Stomach (tissue), 9 donors: ENCODE data around the gene LOXHD1. TPM values are rescaled to one million over a fixed set of nuclear protein-coding genes. Genes with fewer than 3 reads are reported as not detected.

ENCODE experiments used
- DNase-seq, 2 donors: peaks; one replicate each; pipeline versions ENCODE4 v3.0.0 to v3.0.0-alpha.2; 2013 to 2019
- H3K27ac ChIP-seq, 5 donors: fragments of 200-600 bp in 4 of 5; sonication (generic) in 4 of 5; one replicate each; pipeline ENCODE4 v1.5.1; 2013 to 2019; ENCODE audit warnings: mild to moderate bottlenecking in 1 of 5, moderate library complexity in 1 of 5
- H3K27me3 ChIP-seq, 3 donors: fragments of 200-600 bp; sonication (generic); one replicate each; pipeline ENCODE4 v1.5.1; 2017 to 2019; ENCODE audit warnings: mixed run types in 1 of 3
- H3K36me3 ChIP-seq, 4 donors: fragments of 200-600 bp; sonication (generic); 1 replicate in 3 of 4; 2 replicates in 1 of 4; pipeline ENCODE4 v1.5.1; 2016 to 2019
- H3K4me1 ChIP-seq, 4 donors: fragments of 200-600 bp; sonication (generic); one replicate each; pipeline ENCODE4 v1.5.1; 2016 to 2019
- H3K4me3 ChIP-seq, 4 donors: fragments of 200-600 bp; sonication (generic) in 3 of 4; one replicate each; pipeline ENCODE4 v1.5.1; 2016 to 2019; ENCODE audit warnings: mild to moderate bottlenecking in 1 of 4
- H3K9me3 ChIP-seq, 4 donors: fragments of 200-600 bp; sonication (generic); one replicate each; pipeline ENCODE4 v1.5.1; 2016 to 2019
- CTCF ChIP-seq, 7 experiments: fragments of 450-650 bp in 4 of 7; fragments of 200-600 bp in 3 of 7; sonication (generic) in 3 of 7; IDR thresholded peaks; one replicate each; pipeline ENCODE4 v1.5.1; 2016 to 2019; ENCODE audit warnings: antibody characterized with exemption in 7 of 7, control low read depth in 2 of 7, mild to moderate bottlenecking in 1 of 7
- EP300 ChIP-seq: sonication (generic); formaldehyde crosslinking; IDR thresholded peaks from one replicate; pipeline ENCODE4 v1.6.1; 2017; ENCODE audit warnings: antibody characterized with exemption
- POLR2A ChIP-seq, 4 donors: fragments of 450-650 bp; IDR thresholded peaks; one replicate each; pipeline ENCODE4 v1.6.1; 2016; ENCODE audit warnings: antibody characterized with exemption in 4 of 4, control low read depth in 2 of 4, mild to moderate bottlenecking in 1 of 4, moderate library complexity in 1 of 4
- POLR2AphosphoS5 ChIP-seq, 3 donors: sonication (generic); formaldehyde crosslinking; IDR thresholded peaks; one replicate each; pipeline ENCODE4 v1.6.1; 2016; ENCODE audit warnings: antibody characterized with exemption in 3 of 3
- WGBS, 5 donors: extraction: QIAGEN DNeasy Blood & Tissue Kit in 3 of 5; methylation state at CpG; one replicate each; pipeline versions ENCODE4 v1.1.5 to v1.1.7; 2013 to 2018; 5-methylcytosine and 5-hydroxymethylcytosine counted together
- intact Hi-C: fragments of 100-400 bp; cut with DNase I; formaldehyde crosslinking; loops from one replicate; pipeline ENCODE4 v1.15.1; 2023; ENCODE audit warnings: low total_unique reads
- polyA plus RNA-seq, 3 donors: library from polyadenylated mRNA; stranded (reverse); fragments of 200-250 nt; gene quantifications; one replicate each; pipeline ENCODE4 v1.2.3, GENCODE V29; 2013
- total RNA-seq, 5 donors: library from RNA; depleted of rRNA; stranded (reverse); fragments of >200 nt; gene quantifications; one replicate each; pipeline versions ENCODE4 v1.1.0 to v1.2.3, GENCODE V29; 2014 to 2016
- donor health status: healthy with polysubstance abuse.
- donor health status: Bipolar disorder and iron deficiency.
- donor health status: healthy.

Gene LOXHD1
- total and polyA plus RNA-seq, 8 donors: 0.03 to 1.3 (median 0.29) TPM; not detected in 4

GRCh38 chr18:46683252-46683651 lies 26.2 kb upstream of the LOXHD1 start:
- TF ChIP-seq POLR2A (IDR thresholded peaks at IDR 0.05): no peak
- no peak for TF ChIP-seq POLR2AphosphoS5 (IDR thresholded peaks at IDR 0.05)
- TF ChIP-seq EP300: no peak
- TF ChIP-seq CTCF (IDR thresholded peaks at IDR 0.05): no peak
- no peaks in the 10 kb centered on the region for H3K4me1 ChIP-seq
- WGBS, 5 donors: 73 to 94% (median 93%) methylated on average over 4 of the region's 4 CpGs
- intact Hi-C loops: no loop called here
- H3K36me3 ChIP-seq: no peaks in the 10 kb centered on the region
- H3K27ac ChIP-seq: no peak overlapping the region
- no peak for DNase-seq
- H3K9me3 ChIP-seq: no peaks in the 10 kb centered on the region
- peaks cover 0 to 6% (median 0%) of the 10 kb centered on the region in 3 donors for H3K27me3 ChIP-seq
- no peak overlapping the region for H3K4me3 ChIP-seq

GRCh38 chr18:46680784-46681695 lies 24.0 kb upstream of the LOXHD1 start:
- no peaks in the 10 kb centered on the region for H3K4me1 ChIP-seq
- H3K36me3 ChIP-seq: no peaks in the 10 kb centered on the region
- no peak overlapping the region for H3K27ac ChIP-seq
- peaks cover 0 to 6% (median 0%) of the 10 kb centered on the region in 3 donors for H3K27me3 ChIP-seq
- no peak for TF ChIP-seq POLR2A (IDR thresholded peaks at IDR 0.05)
- intact Hi-C loops: no loop called here
- no peaks in the 10 kb centered on the region for H3K9me3 ChIP-seq
- H3K4me3 ChIP-seq: no peak overlapping the region
- DNase-seq: no peak
- 73 to 83% (median 80%) methylated on average over 12 of the region's 12 CpGs for WGBS, 5 donors

- intact Hi-C loops: no loop called here
- no peak overlapping the region for H3K4me3 ChIP-seq
- no peak for DNase-seq
- TF ChIP-seq POLR2A (IDR thresholded peaks at IDR 0.05) (no peak), CTCF (IDR thresholded peaks at IDR 0.05) (no peak), POLR2AphosphoS5 (IDR thresholded peaks at IDR 0.05) (no peak), EP300 (no peak)
- 90 to 94% (median 94%) methylated on average over 16 to 52 of the region's 52 CpGs for WGBS, 5 donors
- no peaks in the 10 kb centered on the region for H3K9me3 ChIP-seq
- H3K27ac ChIP-seq: no peak overlapping the region
- H3K27me3 ChIP-seq: peaks cover 0 to 6% (median 0%) of the 10 kb centered on the region in 3 donors
- no peaks in the 10 kb centered on the region for H3K36me3 ChIP-seq
- H3K4me1 ChIP-seq: no peaks in the 10 kb centered on the region
These were observed 23.0 kb upstream of the LOXHD1 start for GRCh38 chr18:46679846-46680598.

- WGBS, 5 donors: 73 to 84% (median 74%) methylated on average over 10 of the region's 10 CpGs
- Histone ChIP-seq H3K36me3 (no peaks in the 10 kb centered on the region), H3K27me3 (peaks cover 0 to 6% (median 0%) of the 10 kb centered on the region in 3 donors), H3K4me3 (no peak overlapping the region), H3K27ac (no peak overlapping the region), H3K9me3 (no peaks in the 10 kb centered on the region), H3K4me1 (no peaks in the 10 kb centered on the region)
- TF ChIP-seq CTCF (IDR thresholded peaks at IDR 0.05): no peak
- no peak for TF ChIP-seq POLR2A (IDR thresholded peaks at IDR 0.05)
- TF ChIP-seq POLR2AphosphoS5 (IDR thresholded peaks at IDR 0.05): no peak
- no peak for TF ChIP-seq EP300
- intact Hi-C loops: no loop called here
- DNase-seq: no peak
These were observed 21.9 kb upstream of the LOXHD1 start for GRCh38 chr18:46678785-46679399.
